GM19351 (cell line): Measurements from ENCODE around the gene CORO1C.

ENCODE experiments used
- ATAC-seq: cut with Tn5 transposase; IDR thresholded peaks from one replicate; pipeline ENCODE4 v1.9.1; 2021; ENCODE audit warnings: mild to moderate bottlenecking, moderate library complexity; ENCODE audit not compliant: unreplicated experiment

The CORO1C gene

GRCh38 chr12:108605690-108606406, 125.5 kb downstream of the CORO1C start:
- no peak for ATAC-seq

GRCh38 chr12:108605000-108605689, 126.2 kb downstream of the CORO1C start:
- no peak for ATAC-seq

GRCh38 chr12:108604208-108604941, 126.9 kb downstream of the CORO1C start:
- no peak for ATAC-seq

- ATAC-seq = no peak
Observed at GRCh38 chr12:108603743-108604142, 127.6 kb downstream of the CORO1C start.

- no peak for ATAC-seq
Observed at GRCh38 chr12:108602976-108603704, 128.2 kb downstream of the CORO1C start.

- no peak for ATAC-seq
Observed at GRCh38 chr12:108602209-108602705, 129.1 kb downstream of the CORO1C start.

- no peak for ATAC-seq
Observed at GRCh38 chr12:108600702-108601007, 130.7 kb downstream of the CORO1C start.

GRCh38 chr12:108599948-108600701, 131.2 kb downstream of the CORO1C start:
- no peak for ATAC-seq

GRCh38 chr12:108599541-108599940, 131.8 kb downstream of the CORO1C start:
- no peak for ATAC-seq

- no peak for ATAC-seq
Observed at GRCh38 chr12:108598553-108599250, 132.6 kb downstream of the CORO1C start.

- ATAC-seq = no peak
Observed at GRCh38 chr12:108597559-108598471, 133.5 kb downstream of the CORO1C start, which contains the start of gene TMEM119. Gene TMEM119 (minus strand): TSS chr12:108598084. CDS start chr12:108592383, 5,701 bp downstream.

- ATAC-seq = no peak
Observed at GRCh38 chr12:108596854-108597558, 134.3 kb downstream of the CORO1C start.

- no peak for ATAC-seq
Observed at GRCh38 chr12:108595711-108596647, 135.3 kb downstream of the CORO1C start.
